ENCODE measurements around the gene SH2D5.

- no peak for TF ChIP-seq CTCF (IDR thresholded peaks at IDR 0.05; ENCODE audit: borderline replicate concordance, extremely low read depth, low read length, poor library complexity, severe bottlenecking)
- no peak for TF ChIP-seq EZH2 (IDR thresholded peaks at IDR 0.05; ENCODE audit: borderline replicate concordance, low read depth, low read length, severe bottlenecking)
Measured at GRCh38 chr1:20710469-20711284, 21.8 kb downstream of the SH2D5 start.
